Caco-2 (cell line): ENCODE results near the gene GNL3L. TPM values are rescaled to one million over a fixed set of nuclear protein-coding genes. Genes with fewer than 3 reads are reported as not detected.

Source experiments
- Bru-seq: library from RNA; stranded (reverse); fragments of 400-500 nt; gene quantifications from one replicate; lab custom pipeline; 2021; lab: Mats Ljungman, UMichigan
- BruChase-seq, 2 experiments: library from RNA; stranded (reverse); fragments of 400-500 nt; gene quantifications; one replicate each; lab custom pipeline; 2021; lab: Mats Ljungman, UMichigan
- BruUV-seq: library from RNA; stranded (reverse); fragments of 400-500 nt; replicated peaks from 2 replicates; lab custom pipeline; 2021; lab: Mats Ljungman, UMichigan
- CTCF ChIA-PET: fragments of 300-600 bp; sonication (Branson Sonifier 250); formaldehyde crosslinking; loops from one replicate; lab custom pipeline; 2022; ENCODE audit warnings: antibody characterized with exemption; lab: Charles Lee
- POLR2A ChIA-PET: fragments of 300-600 bp; sonication (Branson Sonifier 250); formaldehyde crosslinking; loops from one replicate; lab custom pipeline; 2022; ENCODE audit warnings: antibody characterized with exemption; lab: Charles Lee
- DNase-seq, 2 experiments: peaks; one replicate each; pipeline versions ENCODE4 v3.0.0 to v3.0.0-alpha.2; 2020 to 2022
- H3K27me3 ChIP-seq: replicated peaks from 2 replicates; pipeline ENCODE4 v1.6.0; 2011; ENCODE audit warnings: low read length; ENCODE audit not compliant: control insufficient read depth, insufficient read depth
- H3K36me3 ChIP-seq: 2 replicates; pipeline ENCODE4 v1.5.1; 2011; ENCODE audit warnings: low read length; ENCODE audit not compliant: control insufficient read depth, insufficient read depth
- H3K4me1 ChIP-seq: fragments of 250-450 bp; sonication (Bioruptor Pico); 2 replicates; pipeline ENCODE4 v1.5.1; 2020; ENCODE audit warnings: mild to moderate bottlenecking
- H3K4me3 ChIP-seq: 2 replicates; pipeline ENCODE4 v1.5.1; 2011; ENCODE audit warnings: low read depth, mild to moderate bottlenecking, control low read depth, low read length
- H3K9me3 ChIP-seq: fragments of 250-450 bp; sonication (Bioruptor Pico); 2 replicates; pipeline ENCODE4 v1.5.1; 2020; ENCODE audit warnings: mild to moderate bottlenecking, moderate library complexity
- H3K27ac Mint-ChIP-seq: one replicate; pipeline ENCODE4 v1.8.0; 2022; ENCODE audit warnings: mixed read lengths; ENCODE audit not compliant: unreplicated experiment
- H3K27me3 Mint-ChIP-seq: one replicate; pipeline ENCODE4 v1.8.0; 2022; ENCODE audit warnings: mixed read lengths; ENCODE audit not compliant: insufficient read depth, unreplicated experiment
- H3K36me3 Mint-ChIP-seq: one replicate; pipeline ENCODE4 v1.8.0; 2022; ENCODE audit warnings: mild to moderate bottlenecking, mixed read lengths; ENCODE audit not compliant: insufficient read depth, unreplicated experiment
- H3K4me1 Mint-ChIP-seq: one replicate; pipeline ENCODE4 v1.8.0; 2022; ENCODE audit warnings: low read depth, mixed read lengths; ENCODE audit not compliant: unreplicated experiment
- H3K4me3 Mint-ChIP-seq: one replicate; pipeline ENCODE4 v1.8.0; 2022; ENCODE audit warnings: mild to moderate bottlenecking, moderate library complexity, mixed read lengths; ENCODE audit not compliant: unreplicated experiment
- H3K9me3 Mint-ChIP-seq: one replicate; pipeline ENCODE4 v1.8.0; 2022; ENCODE audit warnings: mixed read lengths; ENCODE audit not compliant: unreplicated experiment
- intact Hi-C: fragments of 100-400 bp; cut with micrococcal nuclease; formaldehyde crosslinking; loops from one replicate; pipeline ENCODE4 v1.10.0; 2022; ENCODE audit not compliant: unreplicated experiment
- long read RNA-seq: library from polyadenylated mRNA; stranded (forward); transcript quantifications from one replicate; pipeline ENCODE4 v2.0.0, GENCODE V29; 2022
- total RNA-seq: library from RNA; stranded (reverse); gene quantifications from 2 replicates; pipeline ENCODE4 v1.2.3, GENCODE V29; 2022
- TF ChIP-seq, protein P1 (sequence below), 2 experiments: fragments of 200-600 bp in 1 of 2; IDR thresholded peaks; 1 replicate in 1 of 2; 2 replicates in 1 of 2; pipeline versions ENCODE4 v1.5.1 to v1.8.0; 2011 to 2022; ENCODE audit warnings: antibody characterized with exemption in 1 of 2, control low read depth in 1 of 2, inconsistent platforms in 1 of 2, low read depth in 1 of 2, low read length in 1 of 2, mild to moderate bottlenecking in 1 of 2, moderate library complexity in 1 of 2; ENCODE audit not compliant: insufficient read depth in 1 of 2, severe bottlenecking in 1 of 2, unreplicated experiment in 1 of 2

GNL3L gene, protein sequence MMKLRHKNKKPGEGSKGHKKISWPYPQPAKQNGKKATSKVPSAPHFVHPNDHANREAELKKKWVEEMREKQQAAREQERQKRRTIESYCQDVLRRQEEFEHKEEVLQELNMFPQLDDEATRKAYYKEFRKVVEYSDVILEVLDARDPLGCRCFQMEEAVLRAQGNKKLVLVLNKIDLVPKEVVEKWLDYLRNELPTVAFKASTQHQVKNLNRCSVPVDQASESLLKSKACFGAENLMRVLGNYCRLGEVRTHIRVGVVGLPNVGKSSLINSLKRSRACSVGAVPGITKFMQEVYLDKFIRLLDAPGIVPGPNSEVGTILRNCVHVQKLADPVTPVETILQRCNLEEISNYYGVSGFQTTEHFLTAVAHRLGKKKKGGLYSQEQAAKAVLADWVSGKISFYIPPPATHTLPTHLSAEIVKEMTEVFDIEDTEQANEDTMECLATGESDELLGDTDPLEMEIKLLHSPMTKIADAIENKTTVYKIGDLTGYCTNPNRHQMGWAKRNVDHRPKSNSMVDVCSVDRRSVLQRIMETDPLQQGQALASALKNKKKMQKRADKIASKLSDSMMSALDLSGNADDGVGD
- 61.0 and 64.3 TPM in 2 replicates for total RNA-seq
- percentile 83 among the genes with signal in this experiment for Bru-seq, nascent RNA
- percentile 85 among the genes with signal in this experiment for BruChase-seq, experiment 1, labeled RNA remaining after a 2-hour chase
- BruChase-seq, experiment 2, labeled RNA remaining after a 6-hour chase = percentile 93 among the genes with signal in this experiment
- long read RNA-seq, partial matches to known transcripts = 1 of 10 reads
- long read RNA-seq, other reads (novel, unspliced or antisense) = 5 of 10 reads

DNA sequence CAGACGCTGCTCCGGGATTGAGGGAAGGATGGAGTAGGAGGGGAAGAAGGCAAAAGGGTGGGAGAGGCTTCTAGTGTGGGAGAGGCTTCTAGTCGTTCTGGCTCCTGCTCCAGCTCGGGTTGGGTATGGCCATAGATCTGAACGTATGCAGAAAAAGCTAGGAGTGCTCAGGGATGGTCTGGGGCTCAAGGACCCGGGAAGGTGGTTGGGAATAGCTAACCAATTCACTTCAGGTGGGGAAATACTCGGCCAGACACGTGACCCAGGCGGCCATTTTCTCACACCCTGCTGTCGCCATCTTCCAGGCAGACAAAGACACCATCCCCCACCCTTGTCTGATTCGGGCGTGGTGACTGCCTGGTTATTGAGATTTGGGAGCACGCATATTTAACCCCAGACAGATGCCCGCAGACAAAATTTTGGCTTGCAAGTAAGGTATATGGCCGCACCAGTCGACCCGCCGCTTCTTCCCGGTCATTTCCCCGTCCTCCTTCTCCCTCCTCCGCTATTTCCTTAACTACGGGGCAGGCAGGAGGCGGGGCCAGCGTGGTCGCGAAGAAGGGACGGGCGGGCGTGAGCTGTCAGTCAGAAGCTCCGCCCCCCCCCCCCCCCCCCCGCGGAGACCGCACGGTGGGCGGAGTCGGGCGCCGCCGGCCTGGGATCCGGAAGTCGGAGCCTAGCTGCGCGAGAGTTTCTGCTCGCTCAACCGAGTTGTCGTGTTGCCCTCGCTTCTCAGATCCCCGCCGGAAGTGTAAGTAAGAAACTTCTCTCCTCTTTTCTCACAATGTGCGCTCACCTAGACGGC is at the start of gene GNL3L:
Gene GNL3L (plus strand): TSS at position 668 of the 805 bp plus-strand sequence. CDS start 2,348 bp downstream, outside the sequence.
- BruUV-seq = TSS peak; percentile 84
- Mint-ChIP-seq H3K27ac (peak within 1 kb of the TSS; percentile 95), H3K4me3 (peak within 1 kb of the TSS; percentile 83), H3K4me1 (peaks cover 7% of the 10 kb centered on the region), H3K27me3 (no peaks in the 10 kb centered on the region), H3K9me3 (no peaks in the 10 kb centered on the region), H3K36me3 (peaks cover 25% of the 10 kb centered on the region)
- intact Hi-C loops = no loop called here
- Histone ChIP-seq H3K36me3 (no peaks in the 10 kb centered on the region; the same call in 1 of the 2 replicates), H3K27me3 (no peaks in the 10 kb centered on the region), H3K4me3 (peak within 1 kb of the TSS; percentile 64), H3K4me1 (no peaks in the 10 kb centered on the region), H3K9me3 (no peaks in the 10 kb centered on the region)
- ChIA-PET POLR2A (interaction anchor here (0.5 to 1.5 kb wide), 9 partner anchors 17 to 497 kb away, joined by 3 to 10 read pairs (median 4); partner anchors contain the start of genes APEX2 and TSR2), CTCF (no interaction called here)
- peak; percentile 83 to 89 for DNase-seq
- TF ChIP-seq, protein P1, sequence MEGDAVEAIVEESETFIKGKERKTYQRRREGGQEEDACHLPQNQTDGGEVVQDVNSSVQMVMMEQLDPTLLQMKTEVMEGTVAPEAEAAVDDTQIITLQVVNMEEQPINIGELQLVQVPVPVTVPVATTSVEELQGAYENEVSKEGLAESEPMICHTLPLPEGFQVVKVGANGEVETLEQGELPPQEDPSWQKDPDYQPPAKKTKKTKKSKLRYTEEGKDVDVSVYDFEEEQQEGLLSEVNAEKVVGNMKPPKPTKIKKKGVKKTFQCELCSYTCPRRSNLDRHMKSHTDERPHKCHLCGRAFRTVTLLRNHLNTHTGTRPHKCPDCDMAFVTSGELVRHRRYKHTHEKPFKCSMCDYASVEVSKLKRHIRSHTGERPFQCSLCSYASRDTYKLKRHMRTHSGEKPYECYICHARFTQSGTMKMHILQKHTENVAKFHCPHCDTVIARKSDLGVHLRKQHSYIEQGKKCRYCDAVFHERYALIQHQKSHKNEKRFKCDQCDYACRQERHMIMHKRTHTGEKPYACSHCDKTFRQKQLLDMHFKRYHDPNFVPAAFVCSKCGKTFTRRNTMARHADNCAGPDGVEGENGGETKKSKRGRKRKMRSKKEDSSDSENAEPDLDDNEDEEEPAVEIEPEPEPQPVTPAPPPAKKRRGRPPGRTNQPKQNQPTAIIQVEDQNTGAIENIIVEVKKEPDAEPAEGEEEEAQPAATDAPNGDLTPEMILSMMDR (IDR thresholded peaks at IDR 0.05; ENCODE audit: insufficient read depth in 1 of 2, low read depth in 1 of 2, low read length in 1 of 2, severe bottlenecking in 1 of 2, unreplicated experiment in 1 of 2) = no peak

DNA sequence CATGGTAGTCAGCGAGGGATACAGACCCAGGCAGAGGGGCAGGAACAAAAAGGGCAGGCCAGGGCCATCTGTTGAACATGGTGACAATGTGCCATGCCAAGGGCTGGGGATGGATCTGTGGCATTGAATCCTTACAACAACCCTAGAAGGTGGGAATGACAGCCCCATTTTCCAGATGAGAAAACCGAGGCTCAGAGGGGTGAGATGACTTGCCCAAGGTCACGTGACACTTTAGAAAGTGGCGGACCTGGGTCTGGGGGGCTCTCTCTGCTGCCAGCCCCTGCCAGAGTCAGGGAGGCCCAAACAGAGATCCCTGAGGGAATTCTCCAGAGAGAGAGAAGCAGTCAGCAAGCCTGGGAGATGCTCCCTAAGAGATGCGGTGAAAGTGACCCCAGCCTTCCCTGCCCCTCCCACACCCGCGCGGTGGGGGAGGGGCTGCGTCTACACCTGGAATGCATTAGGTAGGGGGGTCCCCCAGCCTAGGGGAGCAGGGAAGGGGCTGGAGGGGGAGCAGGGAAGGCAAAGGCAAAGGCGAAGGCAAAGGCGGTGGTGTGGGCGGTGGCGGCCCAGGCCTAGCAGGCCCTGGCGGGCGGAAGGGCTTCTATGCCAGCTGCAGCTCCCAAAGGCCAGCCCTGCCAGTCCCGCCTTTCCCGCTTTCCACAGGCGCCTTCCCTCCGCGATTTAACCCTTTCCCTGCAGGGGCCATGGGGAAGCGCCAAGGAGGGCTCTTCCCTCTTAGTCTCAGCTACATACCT is 47.0 kb upstream of the GNL3L start:
- Mint-ChIP-seq H3K4me1 (no peaks in the 10 kb centered on the region), H3K27me3 (no peaks in the 10 kb centered on the region), H3K4me3 (no peak overlapping the region), H3K27ac (no peak overlapping the region), H3K9me3 (no peaks in the 10 kb centered on the region), H3K36me3 (no peaks in the 10 kb centered on the region)
- POLR2A ChIA-PET = no interaction called here
- H3K36me3 ChIP-seq = no peaks in the 10 kb centered on the region
- TF ChIP-seq, protein P1 (IDR thresholded peaks at IDR 0.05; ENCODE audit: insufficient read depth in 1 of 2, low read depth in 1 of 2, low read length in 1 of 2, severe bottlenecking in 1 of 2, unreplicated experiment in 1 of 2) = no peak
- no peak for DNase-seq
- peaks cover 4% of the 10 kb centered on the region; the same call in 1 of the 2 replicates for H3K4me1 ChIP-seq
- intact Hi-C loops = no loop called here
- no peak overlapping the region for H3K4me3 ChIP-seq
- CTCF ChIA-PET = no interaction called here
- no TSS peak for BruUV-seq
- H3K27me3 ChIP-seq = no peaks in the 10 kb centered on the region
- H3K9me3 ChIP-seq = no peaks in the 10 kb centered on the region
